ENCODE results near the gene INTS2.

Gene INTS2

GRCh38 chr17:61848247-61848646 is 79.5 kb downstream of the INTS2 start:
- H3K36me3 ChIP-seq (ENCODE audit: low read length): peaks cover 47% of the 10 kb centered on the region

GRCh38 chr17:61847659-61848058 is 80.1 kb downstream of the INTS2 start:
- Histone ChIP-seq H3K9me3 (ENCODE audit: insufficient read depth, low read length) (no peaks in the 10 kb centered on the region), H3F3A (ENCODE audit: insufficient read depth) (peaks cover 10% of the 10 kb centered on the region; the same call in 1 of the 2 replicates), H2AFZ (ENCODE audit: low read depth, low read length, severe bottlenecking) (no peak overlapping the region), H3K4me2 (ENCODE audit: low read depth, low read length, poor library complexity, severe bottlenecking) (no peak overlapping the region), H3K27ac (ENCODE audit: low read depth, low read length) (no peak overlapping the region), H3K9ac (ENCODE audit: low read length) (no peak overlapping the region), H3K79me2 (ENCODE audit: insufficient read depth, low read length) (peaks cover 18% of the 10 kb centered on the region), H3K9me2 (replicated peaks; ENCODE audit: insufficient read depth, low read length) (no peaks in the 10 kb centered on the region), H3K4me3 (ENCODE audit: insufficient read depth, low read length, poor library complexity, severe bottlenecking) (no peak overlapping the region), H4K20me1 (ENCODE audit: low read depth, low read length) (no peaks in the 10 kb centered on the region), H3K36me3 (ENCODE audit: low read length) (peaks cover 46% of the 10 kb centered on the region), H3K27me3 (ENCODE audit: low read length) (no peaks in the 10 kb centered on the region)
- no peak for TF ChIP-seq EZH2phosphoT487 (conservative IDR thresholded peaks at IDR 0.05; ENCODE audit: low read length)
- no peak for TF ChIP-seq CTCF (IDR thresholded peaks at IDR 0.05; ENCODE audit: insufficient read depth, low read length, poor library complexity, severe bottlenecking)

More at GRCh38 chr17:61848247-61848646, 79.5 kb downstream of the INTS2 start:
- Histone ChIP-seq H3K27me3 (ENCODE audit: low read length) (no peaks in the 10 kb centered on the region), H3K9me3 (ENCODE audit: insufficient read depth, low read length) (no peaks in the 10 kb centered on the region), H4K20me1 (ENCODE audit: low read depth, low read length) (peaks cover 6% of the 10 kb centered on the region; the same call in 1 of the 2 replicates), H3F3A (ENCODE audit: insufficient read depth) (peaks cover 10% of the 10 kb centered on the region; the same call in 1 of the 2 replicates), H2AFZ (ENCODE audit: low read depth, low read length, severe bottlenecking) (no peak overlapping the region), H3K9ac (ENCODE audit: low read length) (no peak overlapping the region), H3K79me2 (ENCODE audit: insufficient read depth, low read length) (peaks cover 24% of the 10 kb centered on the region), H3K9me2 (replicated peaks; ENCODE audit: insufficient read depth, low read length) (no peaks in the 10 kb centered on the region), H3K4me2 (ENCODE audit: low read depth, low read length, poor library complexity, severe bottlenecking) (no peak overlapping the region), H3K27ac (ENCODE audit: low read depth, low read length) (no peak overlapping the region), H3K4me3 (ENCODE audit: insufficient read depth, low read length, poor library complexity, severe bottlenecking) (no peak overlapping the region)
- no peak for TF ChIP-seq EZH2phosphoT487 (conservative IDR thresholded peaks at IDR 0.05; ENCODE audit: low read length)

GRCh38 chr17:61846761-61847375 is 80.9 kb downstream of the INTS2 start:
- no peaks in the 10 kb centered on the region for H3K9me2 ChIP-seq (replicated peaks; ENCODE audit: insufficient read depth, low read length)
- no peak overlapping the region for H3K27ac ChIP-seq (ENCODE audit: low read depth, low read length)
- no peaks in the 10 kb centered on the region for H3K27me3 ChIP-seq (ENCODE audit: low read length)
- H2AFZ ChIP-seq (ENCODE audit: low read depth, low read length, severe bottlenecking): no peak overlapping the region
- H3K4me2 ChIP-seq (ENCODE audit: low read depth, low read length, poor library complexity, severe bottlenecking): no peak overlapping the region
- H4K20me1 ChIP-seq (ENCODE audit: low read depth, low read length): no peaks in the 10 kb centered on the region
- no peak overlapping the region for H3K4me3 ChIP-seq (ENCODE audit: insufficient read depth, low read length, poor library complexity, severe bottlenecking)
- peaks cover 11% of the 10 kb centered on the region; the same call in 1 of the 2 replicates for H3K79me2 ChIP-seq (ENCODE audit: insufficient read depth, low read length)
- no peaks in the 10 kb centered on the region for H3K9me3 ChIP-seq (ENCODE audit: insufficient read depth, low read length)
- H3F3A ChIP-seq (ENCODE audit: insufficient read depth): peaks cover 10% of the 10 kb centered on the region; the same call in 1 of the 2 replicates
- no peak overlapping the region for H3K9ac ChIP-seq (ENCODE audit: low read length)
- TF ChIP-seq CTCF (IDR thresholded peaks at IDR 0.05; ENCODE audit: insufficient read depth, low read length, poor library complexity, severe bottlenecking): no peak
- no peak for TF ChIP-seq EZH2phosphoT487 (conservative IDR thresholded peaks at IDR 0.05; ENCODE audit: low read length)
- peaks cover 54% of the 10 kb centered on the region for H3K36me3 ChIP-seq (ENCODE audit: low read length)

- Histone ChIP-seq H3K4me3 (ENCODE audit: insufficient read depth, low read length, poor library complexity, severe bottlenecking) (no peak overlapping the region), H3K79me2 (ENCODE audit: insufficient read depth, low read length) (peaks cover 8% of the 10 kb centered on the region; the same call in 1 of the 2 replicates), H3K27ac (ENCODE audit: low read depth, low read length) (no peak overlapping the region), H4K20me1 (ENCODE audit: low read depth, low read length) (no peaks in the 10 kb centered on the region), H3K9me2 (replicated peaks; ENCODE audit: insufficient read depth, low read length) (no peaks in the 10 kb centered on the region), H3K4me2 (ENCODE audit: low read depth, low read length, poor library complexity, severe bottlenecking) (no peak overlapping the region), H3K9ac (ENCODE audit: low read length) (no peak overlapping the region), H3K27me3 (ENCODE audit: low read length) (no peaks in the 10 kb centered on the region), H3K36me3 (ENCODE audit: low read length) (peaks cover 53% of the 10 kb centered on the region), H2AFZ (ENCODE audit: low read depth, low read length, severe bottlenecking) (no peak overlapping the region), H3F3A (ENCODE audit: insufficient read depth) (peaks cover 10% of the 10 kb centered on the region; the same call in 1 of the 2 replicates), H3K9me3 (ENCODE audit: insufficient read depth, low read length) (no peaks in the 10 kb centered on the region)
- TF ChIP-seq EZH2phosphoT487 (conservative IDR thresholded peaks at IDR 0.05; ENCODE audit: low read length) (no peak), CTCF (IDR thresholded peaks at IDR 0.05; ENCODE audit: insufficient read depth, low read length, poor library complexity, severe bottlenecking) (no peak)
Measured at GRCh38 chr17:61846088-61846487, 81.7 kb downstream of the INTS2 start.
